B cell (primary cell): ENCODE data around the gene PC.

Experiments
- CTCF ChIP-seq: fragments of 200-600 bp; IDR thresholded peaks from one replicate; pipeline ENCODE4 v1.8.0; 2022; ENCODE audit warnings: antibody characterized with exemption, mild to moderate bottlenecking
- EZH2 ChIP-seq: IDR thresholded peaks from 2 replicates; pipeline ENCODE4 v1.6.1; 2012; ENCODE audit warnings: borderline replicate concordance, low read depth, mild to moderate bottlenecking, moderate library complexity, low read length; ENCODE audit not compliant: insufficient read depth, poor library complexity, severe bottlenecking

GRCh38 chr11:66887526-66887925 lies 70.7 kb downstream of the PC start:
- TF ChIP-seq EZH2, result no peak
- TF ChIP-seq CTCF, result no peak
